ENCODE data around the gene SH3BGRL3. TPM values are rescaled to one million over a fixed set of nuclear protein-coding genes. Genes with fewer than 3 reads are reported as not detected.

The SH3BGRL3 gene
- total and polyA plus RNA-seq, 3 experiments from 2014 or later = 447 to 1,786 (median 472) TPM

- H3K9me3 Mint-ChIP-seq = no peaks in the 10 kb centered on the region
- peak overlapping the region; percentile 68 to 94 (median 87) for H3K4me3 Mint-ChIP-seq
- H3K4me1 ChIP-seq (ENCODE audit: insufficient read depth, low read length) = peaks cover 91% of the 10 kb centered on the region
- ChIA-PET POLR2A (interaction anchor here (8.3 to 10.6 kb wide), 2 partner anchors 37 to 38 kb away, joined by 104 to 287 read pairs; partner anchors contain the start of gene CD52), CTCF (interaction anchor here (4.5 to 21.9 kb wide), 2 partner anchors 36 to 135 kb away, joined by 27 to 840 read pairs; partner anchors contain the start of genes CD52 and UBXN11)
- peaks cover 1% of the 10 kb centered on the region for H3K36me3 ChIP-seq (ENCODE audit: insufficient read depth, low read length)
- peaks cover 80 to 92% (median 85%) of the 10 kb centered on the region in 3 donors for H3K4me1 Mint-ChIP-seq
- no peaks in the 10 kb centered on the region for H3K27me3 Mint-ChIP-seq
- H3K27ac ChIP-seq (ENCODE audit: low read depth, low read length) = peak overlapping the region; percentile 24
- no peak for DNase-seq
- H3K4me3 ChIP-seq (ENCODE audit: low read length) = no peak overlapping the region
- H3K36me3 Mint-ChIP-seq = peaks cover 8 to 46% (median 9%) of the 10 kb centered on the region in 3 donors
- H3K27ac Mint-ChIP-seq = peak overlapping the region; percentile 92 to 100 (median 99)
- H3K27me3 ChIP-seq (ENCODE audit: insufficient read depth, low read length, poor library complexity, severe bottlenecking) = no peaks in the 10 kb centered on the region
- H3K9me3 ChIP-seq (ENCODE audit: low read length) = no peaks in the 10 kb centered on the region
These were observed 2.6 kb downstream of the SH3BGRL3 start for GRCh38 chr1:26282401-26282918.

GRCh38 chr1:26283279-26283853 is 3.5 kb downstream of the SH3BGRL3 start:
- Mint-ChIP-seq H3K9me3 (no peaks in the 10 kb centered on the region), H3K4me1 (peaks cover 80 to 92% (median 85%) of the 10 kb centered on the region in 3 donors), H3K36me3 (peaks cover 8 to 46% (median 9%) of the 10 kb centered on the region in 3 donors), H3K27ac (peak overlapping the region; percentile 92 to 100 (median 99)), H3K27me3 (no peaks in the 10 kb centered on the region), H3K4me3 (peak overlapping the region; percentile 68 to 94 (median 87))
- Histone ChIP-seq H3K27ac (ENCODE audit: low read depth, low read length) (peak overlapping the region; percentile 60), H3K9me3 (ENCODE audit: low read length) (no peaks in the 10 kb centered on the region), H3K4me3 (ENCODE audit: low read length) (no peak overlapping the region), H3K4me1 (ENCODE audit: insufficient read depth, low read length) (peaks cover 91% of the 10 kb centered on the region), H3K36me3 (ENCODE audit: insufficient read depth, low read length) (no peaks in the 10 kb centered on the region), H3K27me3 (ENCODE audit: insufficient read depth, low read length, poor library complexity, severe bottlenecking) (no peaks in the 10 kb centered on the region)
- POLR2A ChIA-PET = interaction anchor here (10.6 kb wide), 1 partner anchor 36 kb away, joined by 287 read pairs; the partner anchor contains the start of gene CD52
- CTCF ChIA-PET = interaction anchor here (1.2 to 21.9 kb wide), 8 partner anchors 7 to 134 kb away, joined by 3 to 840 read pairs (median 24); partner anchors contain the start of genes C1orf232, CD52, CEP85 and UBXN11
- DNase-seq = no peak

GRCh38 chr1:26283871-26284596 is 4.1 kb downstream of the SH3BGRL3 start:
- Histone ChIP-seq H3K27me3 (ENCODE audit: insufficient read depth, low read length, poor library complexity, severe bottlenecking) (no peaks in the 10 kb centered on the region), H3K4me3 (ENCODE audit: low read length) (peak overlapping the region; percentile 60), H3K9me3 (ENCODE audit: low read length) (no peaks in the 10 kb centered on the region), H3K4me1 (ENCODE audit: insufficient read depth, low read length) (peaks cover 91% of the 10 kb centered on the region), H3K36me3 (ENCODE audit: insufficient read depth, low read length) (no peaks in the 10 kb centered on the region), H3K27ac (ENCODE audit: low read depth, low read length) (peak overlapping the region; percentile 60)
- ChIA-PET POLR2A (interaction anchor here (0.6 to 10.6 kb wide), 12 partner anchors 8 to 188 kb away, joined by 3 to 287 read pairs (median 3); partner anchors contain the start of genes CD52 and UBXN11), CTCF (interaction anchor here (0.9 to 21.9 kb wide), 20 partner anchors 8 to 133 kb away, joined by 3 to 840 read pairs (median 8); partner anchors contain the start of genes C1orf232, CD52, CEP85 and UBXN11)
- peak overlapping the region; percentile 68 to 94 (median 87) for H3K4me3 Mint-ChIP-seq
- H3K4me1 Mint-ChIP-seq = peaks cover 81 to 92% (median 85%) of the 10 kb centered on the region in 3 donors
- H3K9me3 Mint-ChIP-seq = no peaks in the 10 kb centered on the region
- peak overlapping the region; percentile 92 to 100 (median 99) for H3K27ac Mint-ChIP-seq
- H3K36me3 Mint-ChIP-seq = peaks cover 8 to 46% (median 9%) of the 10 kb centered on the region in 3 donors
- no peaks in the 10 kb centered on the region for H3K27me3 Mint-ChIP-seq
- DNase-seq = no peak

- H3K36me3 Mint-ChIP-seq = peaks cover 8 to 43% (median 9%) of the 10 kb centered on the region in 3 donors
- no peaks in the 10 kb centered on the region for H3K27me3 ChIP-seq (ENCODE audit: insufficient read depth, low read length, poor library complexity, severe bottlenecking)
- no peaks in the 10 kb centered on the region for H3K27me3 Mint-ChIP-seq
- peak overlapping the region; percentile 68 to 94 (median 87) for H3K4me3 Mint-ChIP-seq
- H3K4me1 ChIP-seq (ENCODE audit: insufficient read depth, low read length) = peaks cover 93% of the 10 kb centered on the region
- H3K4me3 ChIP-seq (ENCODE audit: low read length) = peak overlapping the region; percentile 60
- no peaks in the 10 kb centered on the region for H3K9me3 Mint-ChIP-seq
- peak overlapping the region; percentile 60 for H3K27ac ChIP-seq (ENCODE audit: low read depth, low read length)
- peaks cover 84 to 93% (median 87%) of the 10 kb centered on the region in 3 donors for H3K4me1 Mint-ChIP-seq
- no peaks in the 10 kb centered on the region for H3K9me3 ChIP-seq (ENCODE audit: low read length)
- no peaks in the 10 kb centered on the region for H3K36me3 ChIP-seq (ENCODE audit: insufficient read depth, low read length)
- ChIA-PET POLR2A (interaction anchor here (0.5 to 10.6 kb wide), 14 partner anchors 9 to 1336 kb away, joined by 3 to 287 read pairs (median 4); partner anchors contain the start of genes CD52 and UBXN11), CTCF (interaction anchor here (0.9 to 21.9 kb wide), 24 partner anchors 9 to 147 kb away, joined by 3 to 840 read pairs (median 6); partner anchors contain the start of genes C1orf232, CD52, CEP85 and DHDDS)
- peak; percentile 86 to 97 (median 91) for DNase-seq
- H3K27ac Mint-ChIP-seq = peak overlapping the region; percentile 92 to 100 (median 99)
These were observed 4.9 kb downstream of the SH3BGRL3 start for GRCh38 chr1:26284597-26285347.

GRCh38 chr1:26285366-26286063 is 5.6 kb downstream of the SH3BGRL3 start:
- no peak for DNase-seq
- peaks cover 90 to 98% (median 95%) of the 10 kb centered on the region in 3 donors for H3K4me1 Mint-ChIP-seq
- H3K27ac ChIP-seq (ENCODE audit: low read depth, low read length) = peak overlapping the region; percentile 60
- peaks cover 7 to 39% (median 8%) of the 10 kb centered on the region in 3 donors for H3K36me3 Mint-ChIP-seq
- H3K9me3 ChIP-seq (ENCODE audit: low read length) = no peaks in the 10 kb centered on the region
- no peaks in the 10 kb centered on the region for H3K9me3 Mint-ChIP-seq
- H3K4me3 Mint-ChIP-seq = peak overlapping the region in 5 of 7 donors; percentile 19 to 94 (median 87)
- no peaks in the 10 kb centered on the region for H3K27me3 ChIP-seq (ENCODE audit: insufficient read depth, low read length, poor library complexity, severe bottlenecking)
- H3K27ac Mint-ChIP-seq = peak overlapping the region; percentile 92 to 100 (median 99)
- CTCF ChIA-PET = interaction anchor here (0.5 to 21.9 kb wide), 21 partner anchors 8 to 593 kb away, joined by 3 to 840 read pairs (median 6); partner anchors contain the start of genes CD52, CEP85, DHDDS and UBXN11
- peaks cover 99% of the 10 kb centered on the region for H3K4me1 ChIP-seq (ENCODE audit: insufficient read depth, low read length)
- POLR2A ChIA-PET = interaction anchor here (0.5 to 10.6 kb wide), 11 partner anchors 8 to 217 kb away, joined by 3 to 287 read pairs (median 6); partner anchors contain the start of genes CD52 and UBXN11
- H3K36me3 ChIP-seq (ENCODE audit: insufficient read depth, low read length) = no peaks in the 10 kb centered on the region
- no peaks in the 10 kb centered on the region for H3K27me3 Mint-ChIP-seq
- peak overlapping the region; percentile 40 for H3K4me3 ChIP-seq (ENCODE audit: low read length)

- peak overlapping the region; percentile 40 for H3K4me3 ChIP-seq (ENCODE audit: low read length)
- no peaks in the 10 kb centered on the region for H3K36me3 ChIP-seq (ENCODE audit: insufficient read depth, low read length)
- Mint-ChIP-seq H3K9me3 (no peaks in the 10 kb centered on the region), H3K27ac (peak overlapping the region; percentile 92 to 99 (median 98)), H3K27me3 (no peaks in the 10 kb centered on the region), H3K36me3 (peaks cover 6 to 35% (median 6%) of the 10 kb centered on the region in 3 donors), H3K4me3 (peak overlapping the region in 5 of 7 donors; percentile 19 to 85 (median 42)), H3K4me1 (peaks cover 91 to 99% (median 98%) of the 10 kb centered on the region in 3 donors)
- peaks cover 99% of the 10 kb centered on the region for H3K4me1 ChIP-seq (ENCODE audit: insufficient read depth, low read length)
- H3K27ac ChIP-seq (ENCODE audit: low read depth, low read length) = peak overlapping the region; percentile 60
- no peaks in the 10 kb centered on the region for H3K9me3 ChIP-seq (ENCODE audit: low read length)
- no peaks in the 10 kb centered on the region for H3K27me3 ChIP-seq (ENCODE audit: insufficient read depth, low read length, poor library complexity, severe bottlenecking)
- CTCF ChIA-PET = interaction anchor here (0.5 to 21.9 kb wide), 15 partner anchors 10 to 592 kb away, joined by 3 to 840 read pairs (median 22); partner anchors contain the start of genes CD52, CEP85, DHDDS and UBXN11
- POLR2A ChIA-PET = interaction anchor here (0.5 to 10.6 kb wide), 7 partner anchors 8 to 216 kb away, joined by 3 to 287 read pairs (median 7); partner anchors contain the start of genes CD52 and UBXN11
- DNase-seq = no peak
These were observed 6.2 kb downstream of the SH3BGRL3 start for GRCh38 chr1:26286064-26286416.
